Type B pancreatic cell (in vitro differentiated cells): ENCODE results near the gene BNIP2. TPM values are rescaled to one million over a fixed set of nuclear protein-coding genes. Genes with fewer than 3 reads are reported as not detected.

Experiments used
- DNase-seq: peaks from one replicate; pipeline ENCODE4 v3.0.0; 2021; ENCODE audit warnings: mixed read lengths; ENCODE audit not compliant: unreplicated experiment; ENCODE audit errors: extremely low spot score
- H3K27ac Mint-ChIP-seq: 2 replicates; pipeline ENCODE4 v1.8.0; 2021; ENCODE audit warnings: mild to moderate bottlenecking, mixed read lengths
- H3K27me3 Mint-ChIP-seq: 2 replicates; pipeline ENCODE4 v1.8.0; 2021; ENCODE audit warnings: mixed read lengths
- H3K36me3 Mint-ChIP-seq: 2 replicates; pipeline ENCODE4 v1.8.0; 2021; ENCODE audit warnings: mixed read lengths
- H3K4me1 Mint-ChIP-seq: one replicate; pipeline ENCODE4 v1.8.0; 2021; ENCODE audit warnings: mixed read lengths; ENCODE audit not compliant: unreplicated experiment
- H3K4me3 Mint-ChIP-seq: 2 replicates; pipeline ENCODE4 v1.8.0; 2021; ENCODE audit warnings: mild to moderate bottlenecking, mixed read lengths
- H3K9me3 Mint-ChIP-seq: 2 replicates; pipeline ENCODE4 v1.8.0; 2021; ENCODE audit warnings: mixed read lengths
- total RNA-seq: library from RNA; stranded (reverse); gene quantifications from 2 replicates; pipeline ENCODE4 v1.2.1, GENCODE V29; 2021; ENCODE audit warnings: low replicate concordance
- TF ChIP-seq, protein P1 (sequence below): fragments of 200-600 bp; sonication (generic); conservative IDR thresholded peaks from 2 replicates; pipeline ENCODE4 v1.5.0; 2021; ENCODE audit warnings: antibody characterized with exemption, mild to moderate bottlenecking

BNIP2 gene
- total RNA-seq, 1 donor from 2014 or later: 37.6 TPM

DNA sequence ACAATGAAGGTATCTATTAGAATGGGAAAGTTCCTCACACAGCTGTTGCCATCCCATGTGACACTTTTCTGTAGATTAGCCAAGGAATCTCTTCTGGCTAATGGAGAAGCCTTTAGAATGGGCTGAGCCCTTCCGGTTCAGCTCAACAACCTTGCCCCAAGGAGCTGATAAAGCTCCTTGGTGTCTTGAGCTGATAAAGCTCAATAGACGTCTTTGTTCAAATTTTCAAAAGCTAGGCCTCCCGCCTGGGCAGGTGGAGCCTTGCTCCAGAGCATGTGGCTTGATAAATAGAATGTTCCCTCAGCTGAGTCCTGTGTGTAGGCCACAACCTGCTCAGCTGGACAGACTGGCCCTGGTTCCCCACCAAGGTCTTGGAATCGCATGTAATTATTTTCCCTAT, 7.2 kb upstream of the BNIP2 start:
- no peak for DNase-seq
- H3K27ac Mint-ChIP-seq: no peak overlapping the region
- H3K27me3 Mint-ChIP-seq: peaks cover 3% of the 10 kb centered on the region

DNA sequence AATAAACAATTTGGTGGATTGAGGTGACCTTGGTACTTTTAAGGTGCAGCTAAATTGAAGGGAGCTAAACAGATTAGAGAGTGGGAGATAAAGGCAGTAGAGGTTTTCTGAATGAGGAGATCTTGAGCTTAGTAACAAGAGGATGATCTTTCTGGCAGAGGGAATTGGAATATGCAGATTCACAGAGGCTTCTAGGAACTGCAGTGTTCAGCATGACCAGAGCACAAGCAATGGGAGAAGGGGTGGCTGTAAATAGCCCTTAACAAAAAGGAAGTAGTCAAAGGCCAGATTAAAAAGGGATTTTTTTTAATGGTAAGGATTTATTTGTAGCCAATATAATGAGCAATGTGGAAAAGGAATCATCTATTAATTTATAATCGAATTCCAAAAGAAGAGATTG, 5.7 kb upstream of the BNIP2 start:
- Mint-ChIP-seq H3K36me3 (no peaks in the 10 kb centered on the region), H3K27ac (no peak overlapping the region), H3K4me3 (no peak overlapping the region), H3K4me1 (peaks cover 4% of the 10 kb centered on the region), H3K9me3 (no peaks in the 10 kb centered on the region), H3K27me3 (no peaks in the 10 kb centered on the region)
- TF ChIP-seq, protein P1, sequence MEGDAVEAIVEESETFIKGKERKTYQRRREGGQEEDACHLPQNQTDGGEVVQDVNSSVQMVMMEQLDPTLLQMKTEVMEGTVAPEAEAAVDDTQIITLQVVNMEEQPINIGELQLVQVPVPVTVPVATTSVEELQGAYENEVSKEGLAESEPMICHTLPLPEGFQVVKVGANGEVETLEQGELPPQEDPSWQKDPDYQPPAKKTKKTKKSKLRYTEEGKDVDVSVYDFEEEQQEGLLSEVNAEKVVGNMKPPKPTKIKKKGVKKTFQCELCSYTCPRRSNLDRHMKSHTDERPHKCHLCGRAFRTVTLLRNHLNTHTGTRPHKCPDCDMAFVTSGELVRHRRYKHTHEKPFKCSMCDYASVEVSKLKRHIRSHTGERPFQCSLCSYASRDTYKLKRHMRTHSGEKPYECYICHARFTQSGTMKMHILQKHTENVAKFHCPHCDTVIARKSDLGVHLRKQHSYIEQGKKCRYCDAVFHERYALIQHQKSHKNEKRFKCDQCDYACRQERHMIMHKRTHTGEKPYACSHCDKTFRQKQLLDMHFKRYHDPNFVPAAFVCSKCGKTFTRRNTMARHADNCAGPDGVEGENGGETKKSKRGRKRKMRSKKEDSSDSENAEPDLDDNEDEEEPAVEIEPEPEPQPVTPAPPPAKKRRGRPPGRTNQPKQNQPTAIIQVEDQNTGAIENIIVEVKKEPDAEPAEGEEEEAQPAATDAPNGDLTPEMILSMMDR: no peak
- DNase-seq: no peak

More for the DNA sequence above, 7.2 kb upstream of the BNIP2 start:
- Mint-ChIP-seq H3K9me3 (no peaks in the 10 kb centered on the region), H3K4me1 (no peaks in the 10 kb centered on the region), H3K4me3 (no peak overlapping the region), H3K36me3 (no peaks in the 10 kb centered on the region)
- TF ChIP-seq, protein P1: no peak

DNA sequence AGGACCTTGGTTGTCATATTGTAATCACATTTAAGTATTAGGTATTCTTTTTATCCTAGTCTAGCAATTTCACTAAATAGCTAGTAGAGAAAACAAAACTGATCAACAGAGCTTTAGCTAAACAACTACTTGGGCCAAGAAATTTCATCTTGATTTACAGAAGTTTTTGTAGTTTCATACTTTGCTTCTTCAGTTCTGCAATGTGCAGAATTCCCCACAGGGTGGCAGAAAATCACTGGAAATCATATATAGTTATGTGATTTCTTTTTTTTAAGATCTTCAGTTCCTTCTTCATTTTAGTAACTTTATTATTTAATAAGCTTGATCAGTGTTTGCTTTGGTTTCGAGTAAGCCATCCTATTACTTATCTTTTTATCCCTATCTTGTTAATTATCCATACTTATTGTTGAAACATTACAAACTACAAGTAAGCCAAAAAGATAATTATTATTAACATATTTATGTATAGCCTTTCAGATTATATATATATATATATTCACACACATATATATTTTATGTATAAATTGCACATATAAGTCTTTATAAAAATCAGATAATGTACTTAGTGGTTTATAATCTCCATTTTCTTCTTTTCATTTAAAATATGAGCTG, 2.2 kb upstream of the BNIP2 start:
- Mint-ChIP-seq H3K4me3 (peak overlapping the region; percentile 77), H3K36me3 (peaks cover 6% of the 10 kb centered on the region), H3K4me1 (peaks cover 12% of the 10 kb centered on the region), H3K9me3 (no peaks in the 10 kb centered on the region), H3K27ac (peak overlapping the region; percentile 79), H3K27me3 (no peaks in the 10 kb centered on the region)
- DNase-seq: no peak
- TF ChIP-seq, protein P1: peak; percentile 77

DNA sequence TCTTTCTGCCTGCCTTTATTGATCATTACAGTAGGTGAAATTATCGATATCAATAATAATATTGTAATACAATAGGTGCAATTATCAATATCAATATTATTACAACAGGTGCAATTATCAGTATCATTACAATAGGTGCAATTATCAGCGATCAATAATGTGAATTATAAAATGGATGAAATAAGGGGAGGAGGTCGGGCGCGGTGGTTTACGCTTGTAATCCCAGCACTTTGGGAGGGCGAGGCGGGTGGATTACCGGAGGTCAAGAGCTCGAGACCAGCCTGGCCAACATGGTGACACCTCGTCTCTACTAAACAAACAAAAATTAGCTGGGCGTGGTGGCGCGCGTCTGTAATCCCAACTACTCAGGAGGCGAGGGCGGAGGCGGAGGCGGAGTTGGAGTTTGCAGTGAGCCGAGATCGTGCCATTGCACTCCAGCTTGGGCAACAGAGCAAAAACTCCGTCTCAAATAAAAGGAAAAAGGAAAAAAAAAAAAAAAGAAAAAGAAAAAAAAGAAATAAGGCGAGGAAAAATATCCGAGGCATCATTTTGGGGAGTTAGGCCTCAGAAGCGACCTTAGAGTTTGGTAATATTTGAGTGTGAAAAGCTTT, 611 bp upstream of the BNIP2 start:
- Mint-ChIP-seq H3K27ac (peak overlapping the region; percentile 100), H3K4me3 (peak overlapping the region; percentile 99), H3K27me3 (no peaks in the 10 kb centered on the region), H3K4me1 (peaks cover 22% of the 10 kb centered on the region), H3K36me3 (peaks cover 14% of the 10 kb centered on the region), H3K9me3 (no peaks in the 10 kb centered on the region)
- DNase-seq: no peak
- TF ChIP-seq, protein P1: no peak

DNA sequence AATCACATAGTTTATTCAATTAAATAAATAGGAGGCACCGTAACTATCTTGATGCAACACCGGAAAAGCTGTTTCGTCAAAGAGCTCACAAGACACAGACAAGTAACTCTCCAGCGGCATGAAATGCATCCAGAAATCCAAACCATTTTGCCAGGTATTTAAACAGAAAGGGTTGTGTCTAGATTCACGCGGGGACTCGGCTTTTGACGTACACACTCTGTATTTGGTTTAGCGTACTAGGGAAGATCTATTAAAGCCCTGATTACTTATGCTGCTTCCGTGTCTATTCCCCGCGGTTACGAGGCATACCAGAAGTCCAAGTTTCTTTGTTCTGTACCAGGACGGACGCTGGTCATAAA, 718 bp downstream of the BNIP2 start:
- peak overlapping the region; percentile 100 for H3K27ac Mint-ChIP-seq
- peaks cover 26% of the 10 kb centered on the region for H3K4me1 Mint-ChIP-seq
- DNase-seq: no peak
- peaks cover 20% of the 10 kb centered on the region for H3K36me3 Mint-ChIP-seq
- no peaks in the 10 kb centered on the region for H3K9me3 Mint-ChIP-seq
- peak overlapping the region; percentile 99 for H3K4me3 Mint-ChIP-seq
- TF ChIP-seq, protein P1: no peak
- no peaks in the 10 kb centered on the region for H3K27me3 Mint-ChIP-seq
